ENCODE measurements around the gene ABL2.
"Not testable (repeated sequence)": the region's sequence is repeated elsewhere in the genome, so short reads cannot be mapped to it uniquely, and the experiment has no call there.

Gene ABL2

DNA sequence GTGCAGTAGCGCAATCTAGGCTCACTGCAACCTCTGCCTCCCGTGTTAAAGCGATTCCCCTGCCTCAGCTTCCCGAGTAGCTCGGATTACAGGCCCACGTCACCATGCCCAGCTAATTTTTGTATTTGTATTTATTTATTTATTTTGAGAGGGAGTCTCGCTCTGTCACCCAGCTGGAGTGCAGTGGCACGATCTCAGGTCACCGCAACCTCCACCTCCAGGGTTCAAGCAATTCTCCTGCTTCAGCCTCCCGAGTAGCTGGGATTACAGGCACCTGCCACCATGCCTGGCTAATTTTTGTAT, 59.1 kb downstream of the ABL2 start:
- not testable (repeated sequence) for DNase-seq (ENCODE audit: low read depth, low spot score)

- DNase-seq (ENCODE audit: low read depth, low spot score): no peak
These were observed 59.6 kb downstream of the ABL2 start for GRCh38 chr1:179169616-179170467.

DNA sequence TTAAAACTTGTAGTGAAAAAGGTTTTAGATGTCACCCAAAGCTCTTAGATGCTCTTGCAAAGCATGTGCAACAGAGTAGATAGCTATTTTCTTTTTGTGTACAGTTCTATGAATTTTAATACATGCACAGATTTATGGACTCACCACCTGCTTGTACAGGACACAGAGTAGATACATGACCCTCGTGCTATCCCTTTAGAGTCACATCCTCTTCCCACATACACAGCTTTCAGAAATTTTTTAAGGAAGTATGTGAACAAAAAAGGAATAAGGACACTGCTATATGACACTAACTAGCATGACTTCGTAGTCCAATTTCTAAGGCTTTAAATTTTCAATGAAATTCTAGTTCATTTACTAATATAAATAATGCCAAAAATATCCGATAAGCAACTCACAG, 60.9 kb downstream of the ABL2 start:
- DNase-seq (ENCODE audit: low read depth, low spot score): no peak

- DNase-seq (ENCODE audit: low read depth, low spot score): no peak
These were observed 61.5 kb downstream of the ABL2 start for GRCh38 chr1:179167955-179168354.

DNA sequence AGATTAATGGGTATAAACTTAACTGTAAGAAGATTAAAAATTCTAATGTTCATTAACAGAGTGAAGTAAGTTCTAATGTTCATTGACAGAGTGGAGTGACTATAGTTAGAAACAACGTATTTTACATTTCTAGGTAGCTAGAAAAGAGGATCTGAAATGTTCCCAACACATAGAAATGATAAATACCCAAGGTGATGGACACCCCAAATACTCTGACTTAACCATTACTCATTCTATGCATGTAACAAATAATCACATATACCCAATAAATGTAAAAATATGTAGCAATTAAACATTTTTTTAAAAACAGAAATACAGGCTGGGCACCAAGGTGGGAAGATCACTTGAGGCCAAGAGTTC, 62.1 kb downstream of the ABL2 start:
- DNase-seq (ENCODE audit: low read depth, low spot score): no peak

DNA sequence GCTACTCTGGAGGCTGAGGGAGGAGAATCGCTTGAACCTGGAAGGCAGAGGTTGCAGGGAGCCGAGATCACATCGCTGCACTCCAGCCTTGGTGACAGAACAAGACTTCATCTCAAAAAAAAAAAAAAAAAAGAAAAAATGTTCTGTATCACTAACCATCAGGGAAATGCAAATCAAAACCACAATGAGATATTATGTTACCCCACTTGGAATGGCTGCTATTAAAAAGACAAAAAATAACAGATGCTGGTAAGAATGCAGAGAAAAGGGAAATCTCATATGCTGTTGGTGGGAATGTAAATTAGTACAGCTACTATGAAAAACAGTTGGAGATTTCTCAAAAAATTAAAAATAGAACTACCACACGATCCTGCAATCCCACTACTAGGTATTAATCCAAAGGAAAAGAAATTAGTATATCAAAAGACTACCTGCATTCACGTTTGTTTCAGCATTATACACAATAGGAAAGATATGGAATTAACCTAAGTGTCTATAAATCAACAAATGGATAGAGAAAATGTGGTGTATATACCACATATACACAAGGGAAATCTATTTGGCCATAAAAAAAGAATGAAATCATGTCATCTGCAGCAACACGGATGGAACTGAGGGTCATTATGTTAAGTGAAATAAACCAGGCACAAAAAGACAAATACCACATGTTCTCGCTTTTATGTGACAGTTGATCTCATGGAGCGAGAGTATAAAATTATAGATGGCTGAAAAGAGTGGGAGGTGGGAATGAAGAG, 62.6 kb downstream of the ABL2 start:
- DNase-seq (ENCODE audit: low read depth, low spot score): no peak

GRCh38 chr1:179164494-179164893, 65.0 kb downstream of the ABL2 start:
- no peak for DNase-seq (ENCODE audit: low read depth, low spot score)

DNA sequence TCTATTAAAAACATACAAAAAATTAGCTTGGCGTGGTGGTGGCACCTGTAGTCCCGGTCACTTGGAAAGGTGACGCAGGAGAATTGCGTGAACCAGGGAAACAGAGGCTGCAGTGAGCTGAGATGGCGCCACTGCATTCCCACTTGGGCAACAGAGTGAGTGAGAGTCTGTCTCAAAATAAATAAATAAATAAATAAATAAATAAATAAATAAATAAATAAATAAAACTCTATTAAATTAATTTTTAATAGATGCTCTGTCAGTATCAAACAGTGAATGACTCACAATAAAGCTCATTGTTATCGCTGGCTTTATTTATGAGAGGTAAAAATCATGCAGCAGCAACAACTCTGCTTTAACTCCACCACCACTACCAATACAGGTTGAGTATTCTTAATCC, 72.8 kb downstream of the ABL2 start:
- no peak for DNase-seq (ENCODE audit: low read depth, low spot score)

DNA sequence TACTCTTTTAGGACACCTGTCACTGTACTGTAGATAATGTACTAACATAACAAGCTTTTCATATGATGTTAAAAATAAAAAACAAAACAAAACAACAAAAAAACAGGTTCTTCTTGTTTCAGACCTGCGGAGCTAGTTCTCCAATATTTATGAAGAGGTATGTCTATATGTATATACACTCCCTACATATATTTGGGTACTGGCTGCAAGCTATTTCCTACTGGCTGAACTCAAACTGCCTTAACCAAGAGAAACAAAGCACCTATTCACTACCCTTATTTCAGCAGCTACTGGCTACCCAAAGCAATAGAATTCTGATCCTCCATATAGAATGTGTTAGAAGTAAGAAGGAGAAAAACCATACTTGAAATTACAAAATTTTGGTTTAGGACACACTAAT, 73.5 kb downstream of the ABL2 start:
- no peak for DNase-seq (ENCODE audit: low read depth, low spot score)

DNA sequence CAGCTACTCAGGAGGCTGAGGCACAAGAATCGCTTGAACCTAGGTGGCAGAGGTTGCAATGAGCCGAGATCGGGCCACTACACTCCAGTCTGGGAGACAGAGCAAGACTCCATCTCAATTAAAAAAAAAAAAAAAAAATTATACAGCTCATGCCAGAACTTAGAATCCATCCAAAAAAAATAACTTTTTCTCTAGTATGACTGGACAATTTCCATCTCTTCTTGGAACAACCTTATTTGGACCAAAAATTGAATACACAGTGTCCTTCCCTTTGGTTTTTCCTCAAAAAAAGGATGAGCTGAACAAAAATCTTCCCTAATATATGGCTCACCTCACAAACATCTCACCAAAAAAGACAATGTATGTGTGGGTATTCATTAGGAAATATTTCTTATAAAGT, 73.9 kb downstream of the ABL2 start:
- DNase-seq (ENCODE audit: low read depth, low spot score): no peak

- no peak for DNase-seq (ENCODE audit: low read depth, low spot score)
These were observed 75.0 kb downstream of the ABL2 start for GRCh38 chr1:179154437-179154836.

DNA sequence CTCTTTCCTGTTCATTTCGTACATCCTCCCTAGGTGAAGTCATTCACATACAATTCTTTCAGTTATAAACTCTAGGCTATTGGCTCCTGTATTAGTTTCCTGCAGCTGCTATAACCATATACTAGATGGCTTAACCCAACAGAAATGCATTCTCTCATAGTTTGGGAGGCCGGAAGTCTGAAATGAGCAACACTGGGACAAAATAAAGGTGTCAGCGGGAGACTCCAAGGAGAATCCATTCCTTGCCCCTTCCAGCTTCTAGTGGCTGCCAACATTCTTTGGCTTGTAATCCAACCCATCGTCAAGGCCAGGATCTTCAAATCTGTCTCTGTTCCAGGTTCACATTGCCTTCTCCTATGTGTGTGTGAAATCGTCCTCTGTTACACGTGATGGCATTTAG, 76.3 kb downstream of the ABL2 start:
- DNase-seq (ENCODE audit: low read depth, low spot score): no peak

- no peak for DNase-seq (ENCODE audit: low read depth, low spot score)
These were observed 77.4 kb downstream of the ABL2 start for GRCh38 chr1:179151908-179152682.

DNA sequence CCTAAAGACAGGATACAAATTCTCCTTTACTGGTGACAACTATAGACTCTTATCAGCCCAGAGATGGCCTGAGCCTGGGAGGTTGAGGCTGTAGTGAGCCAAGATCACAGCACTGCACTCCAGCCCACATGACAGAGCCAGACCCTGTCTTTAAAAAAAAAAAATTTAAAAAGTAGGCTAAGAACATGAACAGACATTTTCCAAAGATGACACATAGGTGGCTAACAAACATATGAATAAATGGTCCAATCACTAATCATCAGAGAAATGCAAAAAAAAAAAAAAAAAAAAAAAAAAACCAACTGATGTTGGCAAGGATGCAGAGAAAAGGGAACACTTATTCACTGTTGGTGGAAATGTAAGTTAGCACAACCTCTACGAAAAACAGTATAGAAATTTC, 82.6 kb downstream of the ABL2 start:
- DNase-seq (ENCODE audit: low read depth, low spot score): no peak

GRCh38 chr1:179146476-179146875, 83.0 kb downstream of the ABL2 start:
- no peak for DNase-seq (ENCODE audit: low read depth, low spot score)

DNA sequence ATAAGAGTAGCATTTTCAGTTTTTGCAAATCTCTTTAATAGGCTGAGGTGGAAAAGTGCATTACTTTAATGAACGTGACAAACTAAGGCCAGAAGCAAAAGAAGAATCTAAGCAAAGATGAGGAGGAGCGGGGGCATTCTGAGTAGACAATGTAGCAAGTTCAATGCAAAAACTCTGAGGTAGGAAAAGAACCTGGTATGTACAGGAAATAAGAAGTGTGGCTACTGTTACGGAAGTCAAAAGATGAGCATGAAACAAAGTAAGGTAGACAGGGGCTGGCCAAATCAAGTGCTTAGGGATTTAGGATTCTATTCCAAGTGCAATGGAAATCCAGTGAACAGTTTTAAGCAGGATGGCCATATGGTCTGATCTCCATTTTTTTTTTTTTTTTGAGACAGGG, 84.0 kb downstream of the ABL2 start:
- no peak for DNase-seq (ENCODE audit: low read depth, low spot score)

- no peak for DNase-seq (ENCODE audit: low read depth, low spot score)
These were observed 84.9 kb downstream of the ABL2 start for GRCh38 chr1:179144626-179145025.

DNA sequence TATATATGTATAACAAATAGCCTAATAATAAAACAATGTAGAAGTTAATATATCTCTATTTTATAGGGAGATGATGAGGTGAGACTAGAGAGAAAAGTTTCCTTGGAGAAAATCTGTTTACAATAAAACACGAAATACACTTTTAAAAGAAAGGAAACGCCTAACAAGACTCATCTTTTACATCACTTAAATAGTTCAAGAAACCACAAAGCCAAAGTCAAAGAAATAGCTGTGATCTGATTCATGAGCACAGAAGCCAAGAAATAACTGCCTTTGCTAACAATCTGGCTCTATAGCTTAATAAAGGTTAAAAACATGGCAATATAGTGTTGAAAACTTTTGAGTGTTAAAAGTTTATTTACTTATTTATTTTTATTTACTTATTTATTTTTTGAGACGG, 86.2 kb downstream of the ABL2 start:
- DNase-seq (ENCODE audit: low read depth, low spot score): no peak

GRCh38 chr1:179142889-179143299, 86.6 kb downstream of the ABL2 start:
- no peak for DNase-seq (ENCODE audit: low read depth, low spot score)

DNA sequence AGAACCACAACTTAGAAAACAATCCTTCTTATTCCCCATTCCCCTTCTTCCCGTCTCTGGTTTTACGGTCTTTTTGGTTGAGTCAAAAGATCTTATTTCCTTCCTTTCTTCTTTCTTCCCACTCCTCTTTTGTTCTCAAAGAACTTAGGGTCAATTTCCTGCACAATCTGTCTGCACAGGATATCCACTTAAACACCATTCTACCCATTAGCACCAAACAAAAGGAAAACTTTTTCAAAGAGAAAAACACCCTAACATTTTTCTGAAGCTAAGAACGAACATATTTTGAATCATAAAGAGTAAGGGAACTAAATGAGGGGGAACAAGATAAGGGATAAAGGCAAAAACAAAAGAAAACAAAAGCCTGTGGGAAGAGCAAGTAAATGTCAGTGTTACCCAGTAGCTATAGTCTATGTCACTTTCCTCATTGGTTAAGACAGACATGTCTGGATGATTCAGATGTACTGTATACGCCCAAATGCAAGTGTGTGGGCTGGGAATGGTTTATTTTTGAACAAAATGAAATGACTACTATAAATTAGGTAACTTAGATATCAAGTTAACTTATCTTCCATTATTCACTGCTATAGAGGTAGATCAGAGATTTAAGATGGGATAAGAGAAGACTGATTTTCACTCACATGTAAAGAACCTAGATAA, 87.8 kb downstream of the ABL2 start:
- no peak for DNase-seq (ENCODE audit: low read depth, low spot score)

GRCh38 chr1:179138755-179139154, 90.7 kb downstream of the ABL2 start:
- not testable (repeated sequence) for DNase-seq (ENCODE audit: low read depth, low spot score)

DNA sequence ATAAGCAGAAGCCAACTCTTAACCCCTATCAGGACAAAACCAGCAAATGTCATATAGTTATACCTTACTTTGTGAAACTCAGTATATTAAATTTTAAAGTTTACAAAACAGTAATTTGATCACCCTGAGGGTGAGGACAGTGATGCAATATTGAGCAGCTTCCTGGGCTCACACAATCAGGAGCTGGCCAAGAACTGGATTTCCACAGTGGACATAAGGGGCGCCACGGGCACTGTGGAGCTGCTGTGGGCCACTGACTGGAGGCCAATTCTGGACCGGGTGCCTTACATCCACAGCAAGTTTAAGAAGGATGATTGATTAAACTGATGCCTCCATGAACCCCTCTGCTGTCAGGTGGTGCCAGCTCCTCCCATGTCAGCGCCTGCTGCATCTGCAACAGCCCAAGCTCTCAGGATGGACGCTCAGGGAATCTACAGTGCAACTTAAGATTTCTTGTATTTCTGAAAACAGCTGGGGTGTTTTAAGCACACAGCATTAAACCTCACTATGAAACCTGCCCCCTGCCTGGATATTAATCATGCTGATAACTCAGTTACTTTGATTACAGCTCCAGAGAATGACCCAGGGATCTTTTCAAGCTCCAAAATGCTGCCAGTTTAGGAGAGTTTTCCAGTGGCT, 91.7 kb downstream of the ABL2 start:
- DNase-seq (ENCODE audit: low read depth, low spot score): no peak
